Endodermal cell (in vitro differentiated cells): ENCODE results near the gene RNF17. TPM values are rescaled to one million over a fixed set of nuclear protein-coding genes. Genes with fewer than 3 reads are reported as not detected.

Experiments used
- DNase-seq: peaks from one replicate; pipeline ENCODE4 v3.0.0-alpha.2; 2017
- H3K27ac ChIP-seq: 2 replicates; pipeline ENCODE4 v1.5.1; 2013; ENCODE audit warnings: mild to moderate bottlenecking, low read depth, low read length, moderate library complexity
- H3K27me3 ChIP-seq: 2 replicates; pipeline ENCODE4 v1.6.1; 2013; ENCODE audit warnings: mild to moderate bottlenecking, low read length, moderate library complexity; ENCODE audit not compliant: insufficient read depth, control insufficient read depth, poor library complexity, severe bottlenecking
- H3K36me3 ChIP-seq: 2 replicates; pipeline ENCODE4 v1.7.0; 2013; ENCODE audit warnings: mild to moderate bottlenecking, low read length, moderate library complexity; ENCODE audit not compliant: control insufficient read depth, insufficient read depth
- H3K4me1 ChIP-seq: one replicate; pipeline ENCODE4 v1.7.0; 2013; ENCODE audit warnings: low read length; ENCODE audit not compliant: control insufficient read depth, insufficient read depth
- H3K4me3 ChIP-seq: 2 replicates; pipeline ENCODE4 v1.5.1; 2013; ENCODE audit warnings: mild to moderate bottlenecking, low read length, moderate library complexity
- H3K9ac ChIP-seq: 2 replicates; pipeline ENCODE4 v1.6.1; 2013; ENCODE audit warnings: mild to moderate bottlenecking, low read length, moderate library complexity; ENCODE audit not compliant: poor library complexity, severe bottlenecking; ENCODE audit errors: extremely low read depth
- H3K9me3 ChIP-seq: 2 replicates; pipeline ENCODE4 v1.6.1; 2013; ENCODE audit warnings: mild to moderate bottlenecking, low read length, moderate library complexity; ENCODE audit not compliant: control insufficient read depth
- H3K27ac Mint-ChIP-seq: 2 replicates; pipeline ENCODE4 v1.8.0; 2020; ENCODE audit warnings: mixed read lengths
- H3K27me3 Mint-ChIP-seq: 2 replicates; pipeline ENCODE4 v1.8.0; 2021; ENCODE audit warnings: mild to moderate bottlenecking, mixed read lengths; ENCODE audit not compliant: insufficient read depth
- H3K36me3 Mint-ChIP-seq: 2 replicates; pipeline ENCODE4 v1.8.0; 2020; ENCODE audit warnings: low read depth, mixed read lengths
- H3K4me1 Mint-ChIP-seq: 2 replicates; pipeline ENCODE4 v1.8.0; 2020; ENCODE audit warnings: mixed read lengths
- H3K4me3 Mint-ChIP-seq: 2 replicates; pipeline ENCODE4 v1.8.0; 2020; ENCODE audit warnings: mild to moderate bottlenecking, moderate library complexity, mixed read lengths
- H3K9me3 Mint-ChIP-seq: 2 replicates; pipeline ENCODE4 v1.8.0; 2020; ENCODE audit warnings: mild to moderate bottlenecking, mixed read lengths
- WGBS, 2 experiments: methylation state at CpG; one replicate each; pipeline versions ENCODE4 v1.1.5 to v1.1.7; 2013; ENCODE audit warnings: missing lambda C conversion rate in 2 of 2, mixed read lengths in 1 of 2; ENCODE audit not compliant: insufficient coverage in 1 of 2, insufficient read length in 1 of 2; 5-methylcytosine and 5-hydroxymethylcytosine counted together
- total RNA-seq, 2 donors: library from RNA; stranded (reverse); fragmentation: NEBNext Ultra II Directional in 1 of 2; extraction: Animal tissue kit (Norgen Biotek cat#: 25700) in 1 of 2; gene quantifications; 2 replicates in 1 of 2; 3 replicates in 1 of 2; pipeline ENCODE4 v1.2.1, GENCODE V29; 2021
- TF ChIP-seq, protein P1 (sequence below): fragments of 200-600 bp; sonication (generic); conservative IDR thresholded peaks from 2 replicates; pipeline ENCODE4 v1.5.0; 2021; ENCODE audit warnings: antibody characterized with exemption, mild to moderate bottlenecking

RNF17 gene
- total RNA-seq, 2 donors from 2014 or later, result not detected

DNA sequence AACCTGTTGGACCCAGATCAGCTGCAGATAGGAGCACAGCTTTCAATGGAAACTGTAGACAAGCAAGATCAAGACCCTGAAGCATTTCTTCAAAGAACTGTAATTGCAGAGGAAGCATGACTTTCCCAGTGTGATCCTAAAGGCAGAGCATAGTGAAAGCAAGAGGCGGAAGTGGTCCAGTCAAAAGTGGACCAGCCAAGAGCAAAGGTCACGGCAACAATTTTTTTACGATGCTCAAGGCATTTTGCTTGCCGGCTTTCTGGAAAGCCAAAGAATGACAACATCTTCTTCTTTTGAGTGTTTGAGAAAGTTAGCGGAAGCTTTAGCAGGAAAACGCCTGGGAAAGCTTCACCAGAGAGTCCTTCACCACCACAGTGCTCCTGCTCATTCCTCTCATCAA is 111.6 kb downstream of the RNF17 start:
- no peak overlapping the region for H3K4me3 ChIP-seq
- H3K9ac ChIP-seq, result no peak overlapping the region
- peaks cover under 1% of the 10 kb centered on the region for H3K36me3 ChIP-seq
- H3K27me3 ChIP-seq, result no peaks in the 10 kb centered on the region
- no peak overlapping the region for H3K27ac Mint-ChIP-seq
- H3K4me1 ChIP-seq, result no peaks in the 10 kb centered on the region
- H3K9me3 Mint-ChIP-seq, result no peaks in the 10 kb centered on the region
- 94 to 96% methylated on average over 5 to 6 of the region's 6 CpGs for WGBS, 2 experiments
- peaks cover 1% of the 10 kb centered on the region for H3K4me1 Mint-ChIP-seq
- no peak for DNase-seq
- H3K27me3 Mint-ChIP-seq, result no peaks in the 10 kb centered on the region
- H3K4me3 Mint-ChIP-seq, result no peak overlapping the region
- H3K9me3 ChIP-seq, result no peaks in the 10 kb centered on the region
- no peaks in the 10 kb centered on the region for H3K36me3 Mint-ChIP-seq
- no peak overlapping the region for H3K27ac ChIP-seq
- TF ChIP-seq, protein P1, sequence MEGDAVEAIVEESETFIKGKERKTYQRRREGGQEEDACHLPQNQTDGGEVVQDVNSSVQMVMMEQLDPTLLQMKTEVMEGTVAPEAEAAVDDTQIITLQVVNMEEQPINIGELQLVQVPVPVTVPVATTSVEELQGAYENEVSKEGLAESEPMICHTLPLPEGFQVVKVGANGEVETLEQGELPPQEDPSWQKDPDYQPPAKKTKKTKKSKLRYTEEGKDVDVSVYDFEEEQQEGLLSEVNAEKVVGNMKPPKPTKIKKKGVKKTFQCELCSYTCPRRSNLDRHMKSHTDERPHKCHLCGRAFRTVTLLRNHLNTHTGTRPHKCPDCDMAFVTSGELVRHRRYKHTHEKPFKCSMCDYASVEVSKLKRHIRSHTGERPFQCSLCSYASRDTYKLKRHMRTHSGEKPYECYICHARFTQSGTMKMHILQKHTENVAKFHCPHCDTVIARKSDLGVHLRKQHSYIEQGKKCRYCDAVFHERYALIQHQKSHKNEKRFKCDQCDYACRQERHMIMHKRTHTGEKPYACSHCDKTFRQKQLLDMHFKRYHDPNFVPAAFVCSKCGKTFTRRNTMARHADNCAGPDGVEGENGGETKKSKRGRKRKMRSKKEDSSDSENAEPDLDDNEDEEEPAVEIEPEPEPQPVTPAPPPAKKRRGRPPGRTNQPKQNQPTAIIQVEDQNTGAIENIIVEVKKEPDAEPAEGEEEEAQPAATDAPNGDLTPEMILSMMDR, result no peak

DNA sequence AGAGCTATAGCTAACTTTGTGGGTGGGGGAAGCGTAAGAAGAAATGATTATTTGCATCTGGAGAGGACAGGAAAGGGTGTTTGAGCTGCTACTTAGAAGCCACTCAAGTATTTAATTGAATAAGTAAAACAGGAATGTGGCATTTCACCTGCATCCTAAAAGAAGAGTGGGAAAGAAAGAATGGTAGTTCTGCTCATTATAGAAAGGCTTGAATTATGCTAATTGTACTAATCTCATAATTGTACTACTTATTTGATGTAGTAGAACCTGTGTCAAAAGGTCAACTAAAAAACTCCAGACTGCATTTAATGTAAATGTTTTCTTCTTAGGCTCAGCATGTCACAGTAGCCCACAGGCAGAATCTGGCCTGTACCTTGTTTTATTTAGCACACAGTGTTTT is 113.6 kb downstream of the RNF17 start:
- Histone ChIP-seq H3K4me1 (no peaks in the 10 kb centered on the region), H3K4me3 (no peak overlapping the region), H3K9ac (no peak overlapping the region), H3K27me3 (no peaks in the 10 kb centered on the region), H3K36me3 (peaks cover 7% of the 10 kb centered on the region), H3K27ac (no peak overlapping the region), H3K9me3 (no peaks in the 10 kb centered on the region)
- Mint-ChIP-seq H3K27ac (no peak overlapping the region), H3K36me3 (no peaks in the 10 kb centered on the region), H3K4me1 (peaks cover 1% of the 10 kb centered on the region), H3K4me3 (no peak overlapping the region), H3K27me3 (no peaks in the 10 kb centered on the region), H3K9me3 (no peaks in the 10 kb centered on the region)
- TF ChIP-seq, protein P1, result no peak
- 96 to 100% methylated on average over 1 of the region's 1 CpG for WGBS, 2 experiments
- no peak for DNase-seq

DNA sequence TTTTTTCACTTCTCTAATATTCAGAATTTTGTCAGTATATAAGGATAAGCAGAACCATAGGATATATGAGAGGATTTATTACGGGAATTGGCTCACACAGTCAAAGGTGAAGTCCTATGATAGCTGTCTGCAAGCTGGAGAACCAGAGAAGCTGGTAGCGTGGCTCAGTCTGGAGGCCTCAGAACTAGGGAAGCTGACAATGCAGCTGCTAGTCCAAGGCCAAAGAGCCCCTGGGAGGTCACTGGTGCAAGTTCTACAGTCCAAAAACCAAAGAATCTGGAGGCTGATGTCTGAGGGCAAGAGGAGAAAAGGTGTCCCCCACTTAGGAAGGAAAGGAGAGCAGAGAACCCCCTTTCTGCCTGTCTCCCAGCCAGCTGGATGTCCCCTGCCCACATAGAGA is 114.4 kb downstream of the RNF17 start:
- Histone ChIP-seq H3K9me3 (no peaks in the 10 kb centered on the region), H3K36me3 (peaks cover 11% of the 10 kb centered on the region), H3K4me1 (no peaks in the 10 kb centered on the region), H3K27me3 (no peaks in the 10 kb centered on the region), H3K4me3 (no peak overlapping the region), H3K9ac (no peak overlapping the region), H3K27ac (no peak overlapping the region)
- no peak overlapping the region for H3K27ac Mint-ChIP-seq
- no peak for DNase-seq
- H3K9me3 Mint-ChIP-seq, result no peaks in the 10 kb centered on the region
- no peaks in the 10 kb centered on the region for H3K27me3 Mint-ChIP-seq
- H3K4me1 Mint-ChIP-seq, result peaks cover 1% of the 10 kb centered on the region
- H3K4me3 Mint-ChIP-seq, result no peak overlapping the region
- WGBS, 2 experiments, result 94 to 100% methylated on average over 2 of the region's 2 CpGs
- TF ChIP-seq, protein P1, result no peak
- H3K36me3 Mint-ChIP-seq, result peaks cover under 1% of the 10 kb centered on the region
